GM10248 (cell line): ENCODE measurements around the gene TFB1M.

Source experiments
- CTCF ChIA-PET: fragments of 300-600 bp; sonication (Branson Sonifier 250); formaldehyde crosslinking; extraction: SDS; loops from one replicate; lab custom pipeline; 2021; ENCODE audit warnings: antibody characterized with exemption; lab: Yijun Ruan, JAX
- POLR2A ChIA-PET: fragments of 350-650 bp; sonication (Branson Sonifier 250); formaldehyde crosslinking; extraction: SDS; loops from one replicate; lab custom pipeline; 2020; ENCODE audit warnings: antibody characterized with exemption; lab: Yijun Ruan, JAX
- DNase-seq: peaks from one replicate; pipeline ENCODE4 v3.0.0; 2012; ENCODE audit errors: extremely low spot score
- CTCF ChIP-seq: IDR thresholded peaks from 2 replicates; pipeline ENCODE4 v1.5.1; 2012; ENCODE audit warnings: mild to moderate bottlenecking, low read depth; ENCODE audit errors: extremely low read depth, missing control alignments, control extremely low read depth

Gene TFB1M

GRCh38 chr6:155324993-155325392 lies 10.7 kb upstream of the TFB1M start:
- no peak for DNase-seq
- ChIA-PET POLR2A (no interaction called here), CTCF (no interaction called here)
- no peak for TF ChIP-seq CTCF

- no peak for TF ChIP-seq CTCF
Observed at GRCh38 chr6:155324172-155324571, 9.9 kb upstream of the TFB1M start.

GRCh38 chr6:155319902-155320301 lies 5.6 kb upstream of the TFB1M start:
- DNase-seq = no peak
- CTCF ChIA-PET = interaction anchor here (1.2 to 2.1 kb wide), 6 partner anchors 10 to 646 kb away, joined by 3 to 8 read pairs (median 3); no protein-coding TSS in a partner anchor
- no peak for TF ChIP-seq CTCF
- POLR2A ChIA-PET = interaction anchor here (0.5 kb wide), 1 partner anchor 117 kb away, joined by 3 read pairs; no protein-coding TSS in a partner anchor

More at GRCh38 chr6:155324172-155324571, 9.9 kb upstream of the TFB1M start:
- CTCF ChIA-PET = no interaction called here
- no peak for DNase-seq
- POLR2A ChIA-PET = no interaction called here

GRCh38 chr6:155317186-155317585 lies 2.9 kb upstream of the TFB1M start:
- DNase-seq = no peak
- ChIA-PET POLR2A (no interaction called here), CTCF (interaction anchor here (0.8 to 3.0 kb wide), 7 partner anchors 10 to 449 kb away, joined by 3 to 20 read pairs (median 5); no protein-coding TSS in a partner anchor)
- no peak for TF ChIP-seq CTCF

GRCh38 chr6:155316419-155316818 lies 2.1 kb upstream of the TFB1M start:
- no peak for DNase-seq
- ChIA-PET CTCF (interaction anchor here (0.8 to 3.0 kb wide), 9 partner anchors 11 to 1959 kb away, joined by 3 to 20 read pairs (median 5); no protein-coding TSS in a partner anchor), POLR2A (no interaction called here)
- TF ChIP-seq CTCF = no peak

- ChIA-PET POLR2A (interaction anchor here (0.6 to 1.1 kb wide), 4 partner anchors 16 to 271 kb away, joined by 4 to 5 read pairs (median 4); no protein-coding TSS in a partner anchor), CTCF (interaction anchor here (0.9 to 3.0 kb wide), 9 partner anchors 12 to 1960 kb away, joined by 3 to 20 read pairs (median 5); no protein-coding TSS in a partner anchor)
- TF ChIP-seq CTCF = no peak
- no peak for DNase-seq
Observed at GRCh38 chr6:155315516-155315871, 1.2 kb upstream of the TFB1M start.
